GM21723 (cell line): ENCODE results near the gene LCA5L.

Experiments
- ATAC-seq: cut with Tn5 transposase; IDR thresholded peaks from one replicate; pipeline ENCODE4 v1.9.1; 2021; ENCODE audit warnings: mild to moderate bottlenecking, moderate library complexity; ENCODE audit not compliant: unreplicated experiment

The LCA5L gene

GRCh38 chr21:39359382-39359781 is 86.2 kb downstream of the LCA5L start:
- ATAC-seq, result no peak
